Neural crest cell (in vitro differentiated cells): ENCODE data around the gene ASRGL1. TPM values are rescaled to one million over a fixed set of nuclear protein-coding genes. Genes with fewer than 3 reads are reported as not detected.
"Not testable (repeated sequence)": the region's sequence is repeated elsewhere in the genome, so short reads cannot be mapped to it uniquely, and the experiment has no call there.

Experiments used
- DNase-seq: peaks from one replicate; pipeline ENCODE4 v3.0.0; 2021; ENCODE audit warnings: low read depth, mixed read lengths, low spot score
- H3K27ac Mint-ChIP-seq: one replicate; pipeline ENCODE4 v1.8.0; 2021; ENCODE audit warnings: mild to moderate bottlenecking, mixed read lengths; ENCODE audit not compliant: unreplicated experiment
- H3K27me3 Mint-ChIP-seq: 2 replicates; pipeline ENCODE4 v1.8.0; 2021; ENCODE audit warnings: low read depth, mild to moderate bottlenecking, mixed read lengths
- H3K36me3 Mint-ChIP-seq: 2 replicates; pipeline ENCODE4 v1.8.0; 2021; ENCODE audit warnings: low read depth, mild to moderate bottlenecking, mixed read lengths
- H3K4me1 Mint-ChIP-seq: 2 replicates; pipeline ENCODE4 v1.8.0; 2021; ENCODE audit warnings: mixed read lengths
- H3K4me3 Mint-ChIP-seq: one replicate; pipeline ENCODE4 v1.8.0; 2021; ENCODE audit warnings: mild to moderate bottlenecking, mixed read lengths
- H3K9me3 Mint-ChIP-seq: 2 replicates; pipeline ENCODE4 v1.8.0; 2021; ENCODE audit warnings: mixed read lengths
- CTCF ChIP-seq: fragments of 200-600 bp; sonication (generic); conservative IDR thresholded peaks from 2 replicates; pipeline ENCODE4 v1.5.0; 2021; ENCODE audit warnings: antibody characterized with exemption, mild to moderate bottlenecking
- total RNA-seq: library from RNA; stranded (reverse); gene quantifications from 2 replicates; pipeline ENCODE4 v1.2.1, GENCODE V29; 2021

The ASRGL1 gene
- total RNA-seq, 1 donor from 2014 or later: 57.5 TPM

GRCh38 chr11:62359475-62359874, 22.2 kb downstream of the ASRGL1 start:
- no peaks in the 10 kb centered on the region for H3K9me3 Mint-ChIP-seq
- no peak overlapping the region for H3K27ac Mint-ChIP-seq
- H3K4me3 Mint-ChIP-seq: no peak overlapping the region
- peaks cover 16% of the 10 kb centered on the region for H3K36me3 Mint-ChIP-seq
- no peak for TF ChIP-seq CTCF
- no peaks in the 10 kb centered on the region for H3K27me3 Mint-ChIP-seq
- DNase-seq: no peak
- H3K4me1 Mint-ChIP-seq: peaks cover 16% of the 10 kb centered on the region

GRCh38 chr11:62360685-62361084, 23.4 kb downstream of the ASRGL1 start:
- Mint-ChIP-seq H3K27ac (no peak overlapping the region), H3K36me3 (peaks cover 14% of the 10 kb centered on the region), H3K27me3 (no peaks in the 10 kb centered on the region), H3K4me3 (no peak overlapping the region), H3K9me3 (no peaks in the 10 kb centered on the region), H3K4me1 (peaks cover 8% of the 10 kb centered on the region)
- no peak for TF ChIP-seq CTCF
- DNase-seq: no peak

- DNase-seq, H3K4me3 Mint-ChIP-seq, H3K4me1 Mint-ChIP-seq, H3K27ac Mint-ChIP-seq, H3K27me3 Mint-ChIP-seq, H3K9me3 Mint-ChIP-seq: not testable (repeated sequence)
- H3K36me3 Mint-ChIP-seq: peaks cover 26% of the 10 kb centered on the region
Observed at GRCh38 chr11:62368861-62369477, 31.7 kb downstream of the ASRGL1 start.

GRCh38 chr11:62370743-62371440, 33.6 kb downstream of the ASRGL1 start:
- Mint-ChIP-seq H3K36me3 (peaks cover 26% of the 10 kb centered on the region), H3K27ac (no peak overlapping the region), H3K27me3 (no peaks in the 10 kb centered on the region), H3K4me1 (no peaks in the 10 kb centered on the region), H3K4me3 (no peak overlapping the region), H3K9me3 (peaks cover 5% of the 10 kb centered on the region)
- no peak for DNase-seq
- no peak for TF ChIP-seq CTCF

GRCh38 chr11:62372871-62373270, 35.6 kb downstream of the ASRGL1 start:
- H3K27me3 Mint-ChIP-seq: no peaks in the 10 kb centered on the region

More at GRCh38 chr11:62372871-62373270, 35.6 kb downstream of the ASRGL1 start:
- no peak for TF ChIP-seq CTCF
- no peak overlapping the region for H3K4me3 Mint-ChIP-seq
- peaks cover 5% of the 10 kb centered on the region for H3K9me3 Mint-ChIP-seq
- H3K36me3 Mint-ChIP-seq: peaks cover 26% of the 10 kb centered on the region
- H3K27ac Mint-ChIP-seq: no peak overlapping the region
- no peaks in the 10 kb centered on the region for H3K4me1 Mint-ChIP-seq
- DNase-seq: no peak
